A549 (cell line): ENCODE measurements around the gene IMMT. TPM values are rescaled to one million over a fixed set of nuclear protein-coding genes. Genes with fewer than 3 reads are reported as not detected.

Source experiments
- ATAC-seq, 2 experiments: fragments of 200-7000 bp in 1 of 2; fragments of >200 bp in 1 of 2; cut with Nextera tagmentation in 1 of 2; cut with Tn5 transposase in 1 of 2; 3 replicates each; pipeline versions ENCODE4 v1.8.0 to v1.9.1; 2018 to 2020; ENCODE audit warnings: mild to moderate bottlenecking in 1 of 2, moderate library complexity in 1 of 2
- CTCF ChIA-PET: fragments of 300-600 bp; sonication (Branson Sonifier 250); formaldehyde crosslinking; extraction: SDS; loops from one replicate; lab custom pipeline; 2021; ENCODE audit warnings: antibody characterized with exemption, inconsistent platforms; lab: Yijun Ruan, JAX
- POLR2A ChIA-PET: fragments of 350-600 bp; formaldehyde crosslinking; extraction: SDS; loops from one replicate; lab custom pipeline; 2021; ENCODE audit warnings: antibody characterized with exemption, inconsistent platforms; lab: Yijun Ruan, JAX
- DNase-seq, 2 experiments: peaks; one replicate each; pipeline versions ENCODE4 v3.0.0 to v3.0.0-alpha.2; 2011 to 2016; ENCODE audit warnings: low read depth in 1 of 2, low spot score in 1 of 2
- FAIRE-seq: peaks from 2 replicates; lab custom pipeline; 2011; peaks lifted over from hg19 to GRCh38; lab: Jason Lieb, UNC
- H3K27ac ChIP-seq, 2 experiments: fragments of >200 bp; sonication (Bioruptor Twin); formaldehyde crosslinking; 3 replicates each; pipeline ENCODE4 v1.5.1; 2016 to 2017
- H3K4me1 ChIP-seq: fragments of >200 bp; sonication (Bioruptor Twin); formaldehyde crosslinking; 3 replicates; pipeline ENCODE4 v1.6.1; 2016
- H3K4me2 ChIP-seq: fragments of >200 bp; sonication (Bioruptor Twin); formaldehyde crosslinking; 3 replicates; pipeline ENCODE4 v1.6.1; 2016
- H3K4me3 ChIP-seq: fragments of >200 bp; sonication (Bioruptor Twin); formaldehyde crosslinking; 3 replicates; pipeline ENCODE4 v1.5.1; 2016
- H3K9me3 ChIP-seq: fragments of >200 bp; sonication (Bioruptor Twin); formaldehyde crosslinking; 3 replicates; pipeline ENCODE4 v1.6.1; 2016
- BCL3 ChIP-seq: fragments of >200 bp; sonication (Bioruptor Twin); formaldehyde crosslinking; IDR thresholded peaks from 3 replicates; pipeline ENCODE4 v1.6.1; 2016
- CBX2 ChIP-seq: fragments of 200-600 bp; sonication (generic); IDR thresholded peaks from 2 replicates; pipeline ENCODE4 v1.6.1; 2016; ENCODE audit warnings: low read depth, mild to moderate bottlenecking, borderline replicate concordance
- CHD2 ChIP-seq: fragments of 150-350 bp; IDR thresholded peaks from 2 replicates; pipeline ENCODE4 v1.6.1; 2014; ENCODE audit warnings: low read length; ENCODE audit not compliant: partially characterized antibody
- CTCF ChIP-seq: fragments of >200 bp; sonication (Bioruptor Twin); formaldehyde crosslinking; IDR thresholded peaks from 3 replicates; pipeline ENCODE4 v1.5.1; 2016
- EHF ChIP-seq: fragments of 250-450 bp; sonication (Bioruptor Pico); IDR thresholded peaks from 2 replicates; pipeline ENCODE4 v1.5.0; 2020; ENCODE audit warnings: mild to moderate bottlenecking
- ELK1 ChIP-seq: fragments of 150-350 bp; IDR thresholded peaks from 2 replicates; pipeline ENCODE4 v1.6.1; 2014; ENCODE audit warnings: low read depth, mild to moderate bottlenecking, low read length
- ESRRA ChIP-seq: fragments of 150-350 bp; IDR thresholded peaks from 2 replicates; pipeline ENCODE4 v1.6.1; 2014; ENCODE audit warnings: mild to moderate bottlenecking, low read length, borderline replicate concordance
- FOSB ChIP-seq: fragments of 250-450 bp; sonication (Bioruptor Pico); IDR thresholded peaks from 2 replicates; pipeline ENCODE4 v1.5.0; 2020; ENCODE audit warnings: mild to moderate bottlenecking, moderate library complexity
- HEYL ChIP-seq: fragments of 250-450 bp; sonication (Bioruptor Pico); IDR thresholded peaks from 2 replicates; pipeline ENCODE4 v1.8.0; 2021; ENCODE audit warnings: mild to moderate bottlenecking, moderate library complexity
- HMGXB4 ChIP-seq: fragments of 250-450 bp; sonication (Bioruptor Pico); IDR thresholded peaks from 2 replicates; pipeline ENCODE4 v1.5.0; 2021; ENCODE audit warnings: mild to moderate bottlenecking, moderate library complexity, borderline replicate concordance
- HOXA7 ChIP-seq: fragments of 250-450 bp; sonication (Bioruptor Pico); IDR thresholded peaks from 2 replicates; pipeline ENCODE4 v1.5.0; 2020; ENCODE audit warnings: mild to moderate bottlenecking, moderate library complexity
- JUN ChIP-seq, 2 experiments: fragments of >200 bp; sonication (Bioruptor Twin); formaldehyde crosslinking; IDR thresholded peaks; 2 replicates in 1 of 2; 3 replicates in 1 of 2; pipeline ENCODE4 v1.6.1; 2016 to 2017
- JUNB ChIP-seq: fragments of >200 bp; sonication (Bioruptor Twin); formaldehyde crosslinking; IDR thresholded peaks from 2 replicates; pipeline ENCODE4 v1.6.1; 2016
- KDM1A ChIP-seq: fragments of 200-600 bp; sonication (generic); IDR thresholded peaks from 2 replicates; pipeline ENCODE4 v1.6.1; 2016; ENCODE audit warnings: low read depth, mild to moderate bottlenecking
- KDM5A ChIP-seq: fragments of 200-600 bp; sonication (generic); IDR thresholded peaks from 2 replicates; pipeline ENCODE4 v1.6.1; 2016; ENCODE audit warnings: antibody characterized with exemption, mild to moderate bottlenecking
- MAFK ChIP-seq: fragments of 450-650 bp; IDR thresholded peaks from 2 replicates; pipeline ENCODE4 v1.6.1; 2014; ENCODE audit not compliant: partially characterized antibody
- MAX ChIP-seq: IDR thresholded peaks from 2 replicates; pipeline ENCODE4 v1.6.1; 2012
- MAZ ChIP-seq: fragments of 150-350 bp; IDR thresholded peaks from 2 replicates; pipeline ENCODE4 v1.6.1; 2014; ENCODE audit warnings: antibody characterized with exemption, low read depth, low read length, borderline replicate concordance
- MYC ChIP-seq: IDR thresholded peaks from 2 replicates; pipeline ENCODE4 v1.6.1; 2012; ENCODE audit warnings: mild to moderate bottlenecking, inconsistent platforms, low read length, improper control_type of control experiment, borderline replicate concordance
- NFE2L2 ChIP-seq: fragments of 150-350 bp; conservative IDR thresholded peaks from 2 replicates; pipeline ENCODE4 v1.6.1; 2014; ENCODE audit warnings: low read length
- PBX3 ChIP-seq: IDR thresholded peaks from 2 replicates; pipeline ENCODE4 v1.6.1; 2012
- POLR2AphosphoS2 ChIP-seq: conservative IDR thresholded peaks from 2 replicates; pipeline ENCODE4 v1.6.1; 2012; ENCODE audit warnings: low read length, improper control_type of control experiment, inconsistent platforms
- RARB ChIP-seq: fragments of 250-450 bp; sonication (Bioruptor Pico); IDR thresholded peaks from 2 replicates; pipeline ENCODE4 v1.8.0; 2021; ENCODE audit warnings: mild to moderate bottlenecking, moderate library complexity
- RCOR1 ChIP-seq: fragments of 150-350 bp; IDR thresholded peaks from 2 replicates; pipeline ENCODE4 v1.6.1; 2014; ENCODE audit warnings: antibody characterized with exemption, low read length, low read depth
- RFX5 ChIP-seq: fragments of 450-650 bp; IDR thresholded peaks from 2 replicates; pipeline ENCODE4 v1.7.1; 2014; ENCODE audit warnings: antibody characterized with exemption, mild to moderate bottlenecking, moderate library complexity
- RNF2 ChIP-seq: fragments of 200-600 bp; sonication (generic); IDR thresholded peaks from 2 replicates; pipeline ENCODE4 v1.6.1; 2016; ENCODE audit warnings: low read depth, mild to moderate bottlenecking, antibody characterized with exemption, moderate library complexity, borderline replicate concordance
- SREBF2 ChIP-seq: fragments of 450-650 bp; IDR thresholded peaks from 2 replicates; pipeline ENCODE4 v1.6.1; 2014; ENCODE audit warnings: mild to moderate bottlenecking, moderate library complexity
- TP53 ChIP-seq: fragments of 250-450 bp; sonication (Bioruptor Pico); IDR thresholded peaks from 2 replicates; pipeline ENCODE4 v1.5.0; 2021; ENCODE audit warnings: mild to moderate bottlenecking, moderate library complexity
- USF2 ChIP-seq: fragments of 450-650 bp; IDR thresholded peaks from 2 replicates; pipeline ENCODE4 v1.6.1; 2014; ENCODE audit warnings: antibody characterized with exemption
- ZFP36 ChIP-seq: fragments of 450-650 bp; IDR thresholded peaks from 2 replicates; pipeline ENCODE4 v1.6.1; 2014; ENCODE audit warnings: borderline replicate concordance; ENCODE audit not compliant: partially characterized antibody
- ZNF302 ChIP-seq: fragments of 250-450 bp; sonication (Bioruptor Pico); IDR thresholded peaks from 2 replicates; pipeline ENCODE4 v1.9.0; 2021; ENCODE audit warnings: inconsistent platforms, mild to moderate bottlenecking, moderate library complexity
- ZSCAN20 ChIP-seq: fragments of 250-450 bp; sonication (Bioruptor Pico); IDR thresholded peaks from 2 replicates; pipeline ENCODE4 v1.8.0; 2022; ENCODE audit warnings: mild to moderate bottlenecking, moderate library complexity
- WGBS: methylation state at CpG from one replicate; pipeline ENCODE4 v1.1.6; 2017; ENCODE audit errors: missing lambda C conversion rate; 5-methylcytosine and 5-hydroxymethylcytosine counted together
- polyA plus RNA-seq, 4 experiments: library from polyadenylated mRNA; depleted of rRNA in 3 of 4; stranded (reverse); fragments of >200 nt; fragmentation: RNase III in 1 of 4; extraction: RNeasy Plus Mini Kit Qiagen cat#74134 plus additional on column Dnase treatment in 1 of 4; gene quantifications; 2 replicates in 3 of 4; 3 replicates in 1 of 4; pipeline ENCODE4 v1.2.3, GENCODE V29; 2011 to 2017

The IMMT gene
- polyA plus RNA-seq, 2 of the 4 experiments (the other 2 are of a cell fraction), result 101 to 126 TPM

GRCh38 chr2:86105969-86106945 is 89.0 kb downstream of the IMMT start, which contains the start of gene PTCD3:
PTCD3 (plus strand) TSS chr2:86106235; CDS start chr2:86106248, 13 bp downstream.
- peak; percentile 93 for FAIRE-seq
- H3K4me1 ChIP-seq, result peaks cover 26% of the 10 kb centered on the region
- ChIA-PET CTCF (interaction anchor here (0.5 to 2.2 kb wide), 7 partner anchors 12 to 294 kb away, joined by 3 to 8 read pairs (median 5); partner anchors contain the start of gene ST3GAL5), POLR2A (interaction anchor here (0.7 to 1.8 kb wide), 13 partner anchors 8 to 365 kb away, joined by 3 to 12 read pairs (median 5); partner anchors contain the start of gene IMMT)
- peak within 1 kb of the TSS; percentile 82 for H3K4me3 ChIP-seq
- no peaks in the 10 kb centered on the region for H3K9me3 ChIP-seq
- peak within 1 kb of the TSS; percentile 88 for H3K4me2 ChIP-seq
- ATAC-seq, result peak; percentile 96 to 97
- DNase-seq, result peak; percentile 93 to 98
- 2% methylated on average over 44 of the region's 44 CpGs for WGBS
- peak within 1 kb of the TSS; percentile 87 to 88 for H3K27ac ChIP-seq
- TF ChIP-seq ZFP36 (no peak), MAFK (no peak), CBX2 (no peak), JUNB (no peak), KDM5A (peak; percentile 94), RNF2 (no peak), BCL3 (peak; percentile 93), TP53 (CRISPR knock-in tag) (no peak), POLR2AphosphoS2 (no peak), PBX3 (no peak), HOXA7 (CRISPR knock-in tag) (no peak), KDM1A (no peak), USF2 (no peak; the same call in 1 of the 2 replicates), HEYL (CRISPR knock-in tag) (no peak), RARB (CRISPR knock-in tag) (no peak), MAX (peak; percentile 95), SREBF2 (no peak), CTCF (no peak), EHF (no peak), NFE2L2 (no peak), ELK1 (no peak), MYC (peak; percentile 30), JUN (IDR thresholded peaks at IDR 0.05) (peak; percentile 83 to 92; a peak in 3 of 5 replicates), HMGXB4 (CRISPR knock-in tag) (no peak), CHD2 (no peak), FOSB (CRISPR knock-in tag) (no peak), MAZ (peak; percentile 38; the same call in 1 of the 2 replicates), ZSCAN20 (CRISPR knock-in tag) (no peak), RCOR1 (no peak), RFX5 (no peak), ZNF302 (CRISPR knock-in tag) (no peak), ESRRA (no peak)
